Transverse colon (tissue), 4 donors: ENCODE data around the gene WDR76. TPM values are rescaled to one million over a fixed set of nuclear protein-coding genes. Genes with fewer than 3 reads are reported as not detected.

Experiments
- DNase-seq: peaks from one replicate; pipeline ENCODE4 v3.0.0-alpha.2; 2019
- H3K27ac ChIP-seq, 4 donors: fragments of 200-600 bp; sonication (generic); 2 replicates each; pipeline ENCODE4 v1.5.1; 2016 to 2018; ENCODE audit warnings: inconsistent platforms in 4 of 4
- H3K27me3 ChIP-seq: fragments of 200-600 bp; sonication (generic); 2 replicates; pipeline ENCODE4 v1.5.1; 2017; ENCODE audit warnings: inconsistent platforms
- H3K36me3 ChIP-seq, 4 donors: fragments of 200-600 bp; sonication (generic); 2 replicates each; pipeline ENCODE4 v1.5.1; 2017 to 2019; ENCODE audit warnings: inconsistent platforms in 4 of 4
- H3K4me1 ChIP-seq, 4 donors: fragments of 200-600 bp; sonication (generic); 2 replicates each; pipeline ENCODE4 v1.5.1; 2017 to 2020; ENCODE audit warnings: inconsistent platforms in 4 of 4
- H3K4me3 ChIP-seq, 4 donors: fragments of 200-600 bp; sonication (generic); 1 replicate in 1 of 4; 2 replicates in 3 of 4; pipeline versions ENCODE4 v1.5.1 to v1.6.1; 2017 to 2019; ENCODE audit warnings: inconsistent platforms in 4 of 4
- H3K9me3 ChIP-seq, 2 donors: fragments of 200-600 bp; sonication (generic); 2 replicates each; pipeline ENCODE4 v1.5.1; 2017 to 2019; ENCODE audit warnings: inconsistent platforms in 2 of 2
- CTCF ChIP-seq, 5 experiments: fragments of 200-600 bp in 3 of 5; fragments of 450-650 bp in 2 of 5; sonication (generic) in 3 of 5; IDR thresholded peaks; 1 replicate in 2 of 5; 2 replicates in 3 of 5; pipeline ENCODE4 v1.5.1; 2016 to 2017; ENCODE audit warnings: antibody characterized with exemption in 5 of 5, inconsistent platforms in 3 of 5, mild to moderate bottlenecking in 2 of 5, moderate library complexity in 1 of 5
- EP300 ChIP-seq: sonication (generic); formaldehyde crosslinking; IDR thresholded peaks from one replicate; pipeline ENCODE4 v1.6.1; 2017; ENCODE audit warnings: antibody characterized with exemption, low read depth
- POLR2A ChIP-seq: fragments of 450-650 bp; IDR thresholded peaks from one replicate; pipeline ENCODE4 v1.6.1; 2016; ENCODE audit warnings: antibody characterized with exemption, mild to moderate bottlenecking, moderate library complexity
- POLR2AphosphoS5 ChIP-seq, 3 donors: sonication (generic); formaldehyde crosslinking; IDR thresholded peaks; one replicate each; pipeline ENCODE4 v1.6.1; 2016; ENCODE audit warnings: antibody characterized with exemption in 3 of 3
- WGBS, 2 donors: methylation state at CpG; one replicate each; pipeline ENCODE4 v1.1.5; 2018; ENCODE audit warnings: low coverage in 1 of 2; 5-methylcytosine and 5-hydroxymethylcytosine counted together
- in situ Hi-C, 4 donors: fragments of 200-750 bp; cut with MboI; loops; one replicate each; pipeline versions ENCODE4 v1.15.0 to v1.15.1; 2017; ENCODE audit warnings: low sequenced_read_pairs in 3 of 4, low pct_ligation_motif_present in 1 of 4, low pct_unique_long_range_greater_than_20kb in 1 of 4
- intact Hi-C: fragments of 100-400 bp; cut with DNase I; formaldehyde crosslinking; loops from one replicate; pipeline ENCODE4 v1.15.1; 2023; ENCODE audit warnings: low total_unique reads
- total RNA-seq, 4 donors: library from RNA; depleted of rRNA; stranded (reverse); fragments of >200 nt; gene quantifications; one replicate each; pipeline ENCODE4 v1.1.0, GENCODE V29; 2016

The WDR76 gene
- total RNA-seq, 4 donors from 2014 or later = 0.20 to 4.8 (median 2.7) TPM; not detected in 1

- H3K27me3 ChIP-seq = no peaks in the 10 kb centered on the region
- WGBS, 2 donors = 89 to 92% methylated on average over 5 of the region's 5 CpGs
- in situ Hi-C loops = no loop called here
- DNase-seq = no peak
- intact Hi-C loops = no loop called here
- no peak for TF ChIP-seq POLR2A
- TF ChIP-seq EP300 = no peak
- TF ChIP-seq POLR2AphosphoS5 (IDR thresholded peaks at IDR 0.05) = no peak
- TF ChIP-seq CTCF (IDR thresholded peaks at IDR 0.05) = no peak
- H3K9me3 ChIP-seq = no peaks in the 10 kb centered on the region
- H3K4me1 ChIP-seq = no peaks in the 10 kb centered on the region
- H3K36me3 ChIP-seq = no peaks in the 10 kb centered on the region
- no peak overlapping the region for H3K27ac ChIP-seq
- no peak overlapping the region for H3K4me3 ChIP-seq
Observed at GRCh38 chr15:43887901-43888300, 61.1 kb downstream of the WDR76 start.

- intact Hi-C loops = no loop called here
- in situ Hi-C loops = no loop called here
- no peak overlapping the region for H3K27ac ChIP-seq
Observed at GRCh38 chr15:43889042-43889441, 62.2 kb downstream of the WDR76 start.

GRCh38 chr15:43893956-43894355 lies 67.2 kb downstream of the WDR76 start:
- DNase-seq = no peak
- WGBS, 2 donors = 63% methylated on average over 1 of the region's 1 CpG; no CpG with 5 or more reads in 1 of the 2 donors
- Histone ChIP-seq H3K27ac (no peak overlapping the region), H3K36me3 (no peaks in the 10 kb centered on the region), H3K9me3 (no peaks in the 10 kb centered on the region), H3K4me3 (no peak overlapping the region), H3K27me3 (no peaks in the 10 kb centered on the region), H3K4me1 (no peaks in the 10 kb centered on the region)
- in situ Hi-C loops = no loop called here
- intact Hi-C loops = no loop called here
- TF ChIP-seq CTCF (IDR thresholded peaks at IDR 0.05) (no peak), POLR2A (no peak), EP300 (no peak)

More at GRCh38 chr15:43889042-43889441, 62.2 kb downstream of the WDR76 start:
- Histone ChIP-seq H3K4me3 (no peak overlapping the region), H3K36me3 (no peaks in the 10 kb centered on the region), H3K27me3 (no peaks in the 10 kb centered on the region), H3K4me1 (no peaks in the 10 kb centered on the region), H3K9me3 (no peaks in the 10 kb centered on the region)
- DNase-seq = no peak
- no peak for TF ChIP-seq POLR2AphosphoS5 (IDR thresholded peaks at IDR 0.05)
- TF ChIP-seq CTCF (IDR thresholded peaks at IDR 0.05) = no peak
- no peak for TF ChIP-seq EP300
- TF ChIP-seq POLR2A = no peak
- WGBS, 2 donors = 61 to 70% methylated on average over 1 to 3 of the region's 3 CpGs

GRCh38 chr15:43895586-43895985 lies 68.8 kb downstream of the WDR76 start:
- TF ChIP-seq EP300 (no peak), CTCF (IDR thresholded peaks at IDR 0.05) (no peak), POLR2AphosphoS5 (IDR thresholded peaks at IDR 0.05) (no peak), POLR2A (no peak)
- no peak for DNase-seq
- no peaks in the 10 kb centered on the region for H3K4me1 ChIP-seq
- intact Hi-C loops = no loop called here
- no peaks in the 10 kb centered on the region for H3K36me3 ChIP-seq
- no peak overlapping the region for H3K4me3 ChIP-seq
- in situ Hi-C loops = no loop called here
- WGBS, 2 donors = 68 to 72% methylated on average over 4 to 5 of the region's 5 CpGs
- no peaks in the 10 kb centered on the region for H3K27me3 ChIP-seq
- H3K9me3 ChIP-seq = no peaks in the 10 kb centered on the region
- H3K27ac ChIP-seq = no peak overlapping the region
